Measurements from ENCODE around the gene FCER1G. TPM values are rescaled to one million over a fixed set of nuclear protein-coding genes. Genes with fewer than 3 reads are reported as not detected.

FCER1G gene
- total RNA-seq, 4 donors from 2014 or later: 32.8 to 145 (median 47.4) TPM

- TF ChIP-seq POLR2AphosphoS5 (IDR thresholded peaks at IDR 0.05) (no peak), POLR2A (IDR thresholded peaks at IDR 0.05; ENCODE audit: low read depth) (no peak), CTCF (IDR thresholded peaks at IDR 0.05) (no peak), EP300 (IDR thresholded peaks at IDR 0.05) (no peak)
- Histone ChIP-seq H3K4me3 (no peak overlapping the region), H3K9me3 (no peaks in the 10 kb centered on the region), H3K27me3 (no peaks in the 10 kb centered on the region), H3K27ac (replicated peaks in 1 of 4) (peak overlapping the region in 1 of 4 donors; percentile 92), H3K4me1 (peaks cover 30 to 46% (median 39%) of the 10 kb centered on the region in 4 donors), H3K36me3 (peaks cover 41 to 64% (median 60%) of the 10 kb centered on the region in 4 donors)
- no peak for DNase-seq (ENCODE audit: extremely low spot score)
- 85% methylated on average over 11 of the region's 11 CpGs for WGBS
- intact Hi-C loops (cut with DNase I): no loop called here
These were observed 40.2 kb upstream of the FCER1G start for GRCh38 chr1:161174911-161175310.

- no peak for DNase-seq (ENCODE audit: extremely low spot score)
- intact Hi-C loops (cut with DNase I): no loop called here
- H3K36me3 ChIP-seq: peaks cover 33 to 54% (median 50%) of the 10 kb centered on the region in 4 donors
- 89% methylated on average over 10 of the region's 10 CpGs for WGBS
- peak overlapping the region; percentile 87 to 94 (median 90) for H3K27ac ChIP-seq (replicated peaks in 1 of 4)
- H3K27me3 ChIP-seq: no peaks in the 10 kb centered on the region
- no peak for TF ChIP-seq CTCF (IDR thresholded peaks at IDR 0.05)
- TF ChIP-seq EP300 (IDR thresholded peaks at IDR 0.05): no peak
- TF ChIP-seq POLR2AphosphoS5 (IDR thresholded peaks at IDR 0.05): no peak
- TF ChIP-seq POLR2A (IDR thresholded peaks at IDR 0.05; ENCODE audit: low read depth): no peak
- no peaks in the 10 kb centered on the region for H3K9me3 ChIP-seq
- peak overlapping the region; percentile 69 to 82 (median 80) for H3K4me3 ChIP-seq
- H3K4me1 ChIP-seq: peaks cover 33 to 46% (median 39%) of the 10 kb centered on the region in 4 donors
These were observed 39.2 kb upstream of the FCER1G start for GRCh38 chr1:161175771-161176453.

- DNase-seq (ENCODE audit: extremely low spot score): no peak
These were observed 38.5 kb upstream of the FCER1G start for GRCh38 chr1:161176468-161177111.

GRCh38 chr1:161177112-161177935 lies 37.8 kb upstream of the FCER1G start, which contains the start of gene B4GALT3:
Gene B4GALT3 (minus strand): TSS chr1:161177507. CDS start chr1:161176060, 1,447 bp downstream.
- DNase-seq (ENCODE audit: extremely low spot score): peak; percentile 98
- Histone ChIP-seq H3K27me3 (no peaks in the 10 kb centered on the region), H3K4me1 (peaks cover 32 to 39% (median 38%) of the 10 kb centered on the region in 4 donors), H3K4me3 (peak within 1 kb of the TSS; percentile 69 to 82 (median 80)), H3K9me3 (no peaks in the 10 kb centered on the region), H3K36me3 (peaks cover 23 to 40% (median 36%) of the 10 kb centered on the region in 4 donors), H3K27ac (replicated peaks in 1 of 4) (peak within 1 kb of the TSS; percentile 87 to 94 (median 90))
- WGBS: 8% methylated on average over 17 of the region's 50 CpGs
- TF ChIP-seq POLR2AphosphoS5 (IDR thresholded peaks at IDR 0.05): peak; percentile 88 to 94
- peak in 1 of 3 experiments; percentile 19 for TF ChIP-seq CTCF (IDR thresholded peaks at IDR 0.05)
- no peak for TF ChIP-seq EP300 (IDR thresholded peaks at IDR 0.05)
- peak; percentile 76 for TF ChIP-seq POLR2A (IDR thresholded peaks at IDR 0.05; ENCODE audit: low read depth)
- intact Hi-C loops (cut with DNase I): no loop called here

More at GRCh38 chr1:161176468-161177111, 38.5 kb upstream of the FCER1G start:
- H3K36me3 ChIP-seq: peaks cover 26 to 47% (median 43%) of the 10 kb centered on the region in 4 donors
- peak overlapping the region; percentile 69 to 82 (median 80) for H3K4me3 ChIP-seq
- no peaks in the 10 kb centered on the region for H3K9me3 ChIP-seq
- no peak for TF ChIP-seq POLR2A (IDR thresholded peaks at IDR 0.05; ENCODE audit: low read depth)
- TF ChIP-seq CTCF (IDR thresholded peaks at IDR 0.05): no peak
- no peak for TF ChIP-seq EP300 (IDR thresholded peaks at IDR 0.05)
- H3K27ac ChIP-seq (replicated peaks in 1 of 4): peak overlapping the region; percentile 87 to 94 (median 90)
- H3K4me1 ChIP-seq: peaks cover 33 to 41% (median 39%) of the 10 kb centered on the region in 4 donors
- no peaks in the 10 kb centered on the region for H3K27me3 ChIP-seq
- WGBS: 22% methylated on average over 17 of the region's 17 CpGs
- intact Hi-C loops (cut with DNase I): no loop called here
